ENCODE data around the gene LRRC2. TPM values are rescaled to one million over a fixed set of nuclear protein-coding genes. Genes with fewer than 3 reads are reported as not detected.

The LRRC2 gene
- total and polyA plus RNA-seq, 2 donors (not counting 3 experiments of a cell fraction or from before 2014, with no cell fraction given), result 0.14 to 0.73 TPM

DNA sequence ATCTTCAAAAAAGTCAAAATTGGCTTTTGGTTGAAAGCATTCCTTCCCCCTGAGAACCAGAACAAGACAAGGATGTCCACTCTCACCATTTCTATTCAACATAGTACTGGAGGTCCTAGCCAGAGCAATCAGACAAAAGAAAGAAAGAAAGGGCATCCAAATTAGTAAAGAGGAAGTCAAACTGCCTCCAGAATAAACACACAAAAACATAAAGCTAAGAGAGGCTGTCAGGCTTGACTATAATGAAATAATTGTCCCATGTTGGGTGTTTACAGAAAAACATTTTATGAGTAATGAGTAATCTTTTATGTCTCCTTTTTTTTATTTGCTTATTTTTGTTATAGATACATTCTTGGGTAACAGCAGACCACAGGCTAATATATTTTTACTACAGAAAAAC is 27.9 kb upstream of the LRRC2 start:
- TF ChIP-seq FOS (IDR thresholded peaks at IDR 0.05; ENCODE audit: borderline replicate concordance, insufficient read depth, low read length), result no peak
- TF ChIP-seq POLR2AphosphoS5 (IDR thresholded peaks at IDR 0.05; ENCODE audit: insufficient read depth, low read depth, low read length), result no peak
- DNase-seq (ENCODE audit: low read depth, low spot score) (no peak), FAIRE-seq (no peak)
- Histone ChIP-seq H3K79me2 (ENCODE audit: control insufficient read depth, insufficient read depth, low read length) (no peaks in the 10 kb centered on the region), H3K9ac (replicated peaks; ENCODE audit: extremely low read depth, insufficient read depth, low read length) (no peak overlapping the region), H3K9me3 (replicated peaks; ENCODE audit: control insufficient read depth, insufficient read depth, low read length) (no peaks in the 10 kb centered on the region), H3K4me1 (ENCODE audit: control insufficient read depth, extremely low read depth, insufficient read depth, low read length) (no peaks in the 10 kb centered on the region), H3K9me1 (replicated peaks; ENCODE audit: control insufficient read depth, extremely low read depth, insufficient read depth, low read length) (no peaks in the 10 kb centered on the region), H4K20me1 (replicated peaks; ENCODE audit: control insufficient read depth, extremely low read depth, insufficient read depth, low read length) (no peaks in the 10 kb centered on the region), H2AFZ (ENCODE audit: low read depth, low read length) (no peak overlapping the region), H3K36me3 (ENCODE audit: control insufficient read depth in 2 of 2, extremely low read depth in 1 of 2, insufficient read depth in 2 of 2, low read length in 2 of 2) (no peaks in the 10 kb centered on the region), H3K4me2 (ENCODE audit: insufficient read depth, low read length) (no peak overlapping the region), H3K27ac (ENCODE audit: insufficient read depth, low read depth, low read length) (no peak overlapping the region), H3K27me3 (ENCODE audit: control insufficient read depth in 2 of 2, insufficient read depth in 2 of 2, low read length in 2 of 2) (peaks cover 0 to 2% of the 10 kb centered on the region in 2 experiments), H3K4me3 (replicated peaks in 1 of 3; ENCODE audit: insufficient read depth in 1 of 3, low read depth in 1 of 3, low read length in 3 of 3) (no peak overlapping the region)
- CTCF ChIA-PET, result interaction anchor here (1.0 to 1.4 kb wide), 2 partner anchors 36 to 105 kb away, joined by 4 to 6 read pairs; no protein-coding TSS in a partner anchor
- POLR2A ChIA-PET, result no interaction called here
- no TSS peak for BruUV-seq (replicated peaks)
- intact Hi-C loops (cut with micrococcal nuclease), result no loop called here
- dilution Hi-C loops (cut with MboI; ENCODE audit: extremely low pct_ligation_motif_present, low sequenced_read_pairs), result no loop called here

DNA sequence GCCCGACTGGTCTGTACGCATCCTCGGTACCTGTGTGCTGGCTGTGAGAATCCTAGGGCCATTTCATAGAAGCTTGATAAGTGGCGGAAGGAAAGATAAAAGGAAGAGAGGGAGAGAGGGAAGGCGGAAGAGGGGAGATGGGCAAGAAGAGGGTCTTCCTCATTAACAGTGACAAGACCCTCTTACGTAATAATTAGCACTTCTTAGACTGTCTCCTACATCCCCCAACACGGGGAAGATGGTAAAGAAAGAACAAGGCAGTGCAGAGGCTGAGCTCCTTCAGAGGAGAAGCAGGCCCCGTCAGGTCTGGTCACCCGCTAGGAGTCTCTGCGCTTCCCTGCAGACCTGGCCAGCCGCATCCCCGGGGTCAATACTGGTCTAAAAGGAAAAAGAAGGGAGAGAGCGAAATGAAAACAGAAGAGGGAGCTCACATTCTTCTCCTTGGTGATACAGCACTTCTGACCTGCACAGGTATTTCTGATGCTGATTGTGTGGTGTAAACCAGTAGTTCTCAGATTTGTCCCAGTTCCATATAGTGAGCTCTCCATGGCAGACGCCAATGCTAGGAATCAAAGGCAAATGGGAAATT is 27.3 kb upstream of the LRRC2 start:
- Histone ChIP-seq H3K36me3 (ENCODE audit: control insufficient read depth in 2 of 2, extremely low read depth in 1 of 2, insufficient read depth in 2 of 2, low read length in 2 of 2) (no peaks in the 10 kb centered on the region), H3K4me1 (ENCODE audit: control insufficient read depth, extremely low read depth, insufficient read depth, low read length) (no peaks in the 10 kb centered on the region), H2AFZ (ENCODE audit: low read depth, low read length) (no peak overlapping the region), H3K27ac (ENCODE audit: insufficient read depth, low read depth, low read length) (no peak overlapping the region), H4K20me1 (replicated peaks; ENCODE audit: control insufficient read depth, extremely low read depth, insufficient read depth, low read length) (no peaks in the 10 kb centered on the region), H3K4me3 (replicated peaks in 1 of 3; ENCODE audit: insufficient read depth in 1 of 3, low read depth in 1 of 3, low read length in 3 of 3) (no peak overlapping the region), H3K9ac (replicated peaks; ENCODE audit: extremely low read depth, insufficient read depth, low read length) (no peak overlapping the region), H3K9me1 (replicated peaks; ENCODE audit: control insufficient read depth, extremely low read depth, insufficient read depth, low read length) (no peaks in the 10 kb centered on the region), H3K27me3 (ENCODE audit: control insufficient read depth in 2 of 2, insufficient read depth in 2 of 2, low read length in 2 of 2) (peaks cover 0 to 2% of the 10 kb centered on the region in 2 experiments), H3K9me3 (replicated peaks; ENCODE audit: control insufficient read depth, insufficient read depth, low read length) (no peaks in the 10 kb centered on the region), H3K79me2 (ENCODE audit: control insufficient read depth, insufficient read depth, low read length) (no peaks in the 10 kb centered on the region), H3K4me2 (ENCODE audit: insufficient read depth, low read length) (no peak overlapping the region)
- dilution Hi-C loops (cut with MboI; ENCODE audit: extremely low pct_ligation_motif_present, low sequenced_read_pairs) (no loop called here), intact Hi-C loops (cut with micrococcal nuclease) (no loop called here)
- FAIRE-seq (no peak), DNase-seq (ENCODE audit: low read depth, low spot score) (no peak)
- no TSS peak for BruUV-seq (replicated peaks)
- TF ChIP-seq JUN (IDR thresholded peaks at IDR 0.05; ENCODE audit: borderline replicate concordance, insufficient read depth, insufficient read length, low read depth) (no peak), POLR2A (IDR thresholded peaks at IDR 0.05; ENCODE audit: low read depth, low read length) (no peak), GATA2 (IDR thresholded peaks at IDR 0.05; ENCODE audit: insufficient read depth, insufficient read length, low read depth, low read length) (no peak), POLR2AphosphoS5 (IDR thresholded peaks at IDR 0.05; ENCODE audit: insufficient read depth, low read depth, low read length) (no peak), MYC (IDR thresholded peaks at IDR 0.05; ENCODE audit: low read depth, low read length) (no peak), FOS (IDR thresholded peaks at IDR 0.05; ENCODE audit: borderline replicate concordance, insufficient read depth, low read length) (no peak), EZH2 (IDR thresholded peaks at IDR 0.05; ENCODE audit: borderline replicate concordance, low read depth, low read length, severe bottlenecking) (no peak)
- TF ChIP-seq, protein P1, sequence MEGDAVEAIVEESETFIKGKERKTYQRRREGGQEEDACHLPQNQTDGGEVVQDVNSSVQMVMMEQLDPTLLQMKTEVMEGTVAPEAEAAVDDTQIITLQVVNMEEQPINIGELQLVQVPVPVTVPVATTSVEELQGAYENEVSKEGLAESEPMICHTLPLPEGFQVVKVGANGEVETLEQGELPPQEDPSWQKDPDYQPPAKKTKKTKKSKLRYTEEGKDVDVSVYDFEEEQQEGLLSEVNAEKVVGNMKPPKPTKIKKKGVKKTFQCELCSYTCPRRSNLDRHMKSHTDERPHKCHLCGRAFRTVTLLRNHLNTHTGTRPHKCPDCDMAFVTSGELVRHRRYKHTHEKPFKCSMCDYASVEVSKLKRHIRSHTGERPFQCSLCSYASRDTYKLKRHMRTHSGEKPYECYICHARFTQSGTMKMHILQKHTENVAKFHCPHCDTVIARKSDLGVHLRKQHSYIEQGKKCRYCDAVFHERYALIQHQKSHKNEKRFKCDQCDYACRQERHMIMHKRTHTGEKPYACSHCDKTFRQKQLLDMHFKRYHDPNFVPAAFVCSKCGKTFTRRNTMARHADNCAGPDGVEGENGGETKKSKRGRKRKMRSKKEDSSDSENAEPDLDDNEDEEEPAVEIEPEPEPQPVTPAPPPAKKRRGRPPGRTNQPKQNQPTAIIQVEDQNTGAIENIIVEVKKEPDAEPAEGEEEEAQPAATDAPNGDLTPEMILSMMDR (IDR thresholded peaks at IDR 0.05; ENCODE audit: extremely low read depth in 1 of 2, insufficient read depth in 1 of 2, low read depth in 1 of 2, low read length in 2 of 2), result no peak
- TF ChIP-seq, protein P2, sequence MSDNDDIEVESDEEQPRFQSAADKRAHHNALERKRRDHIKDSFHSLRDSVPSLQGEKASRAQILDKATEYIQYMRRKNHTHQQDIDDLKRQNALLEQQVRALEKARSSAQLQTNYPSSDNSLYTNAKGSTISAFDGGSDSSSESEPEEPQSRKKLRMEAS (IDR thresholded peaks at IDR 0.05; ENCODE audit: insufficient read depth, insufficient read length), result no peak
- POLR2A ChIA-PET, result no interaction called here
- CTCF ChIA-PET, result interaction anchor here (1.0 kb wide), 1 partner anchor 105 kb away, joined by 4 read pairs; no protein-coding TSS in a partner anchor
